ENCODE measurements around the gene ITGB7. TPM values are rescaled to one million over a fixed set of nuclear protein-coding genes. Genes with fewer than 3 reads are reported as not detected.

The ITGB7 gene
- total and polyA plus RNA-seq, 2 donors (not counting 3 experiments of a cell fraction or from before 2014, with no cell fraction given), result 0.17 TPM; not detected in 1

- no peaks in the 10 kb centered on the region for H3K79me2 ChIP-seq (ENCODE audit: control insufficient read depth, insufficient read depth, low read length)
- ChIA-PET POLR2A (no interaction called here), CTCF (interaction anchor here (0.8 to 2.1 kb wide), 6 partner anchors 10 to 142 kb away, joined by 3 to 16 read pairs (median 4); partner anchors contain the start of gene AAAS)
- no peaks in the 10 kb centered on the region for H4K20me1 ChIP-seq (replicated peaks; ENCODE audit: control insufficient read depth, extremely low read depth, insufficient read depth, low read length)
- DNase-seq (ENCODE audit: low read depth, low spot score) (no peak), FAIRE-seq (no peak)
- dilution Hi-C loops (cut with MboI; ENCODE audit: extremely low pct_ligation_motif_present, low sequenced_read_pairs) (no loop called here), intact Hi-C loops (cut with micrococcal nuclease) (no loop called here)
- no peak overlapping the region for H3K4me3 ChIP-seq (replicated peaks in 1 of 3; ENCODE audit: insufficient read depth in 1 of 3, low read depth in 1 of 3, low read length in 3 of 3)
- H2AFZ ChIP-seq (ENCODE audit: low read depth, low read length), result no peak overlapping the region
- peaks cover 0 to 2% of the 10 kb centered on the region in 2 experiments for H3K36me3 ChIP-seq (ENCODE audit: control insufficient read depth in 2 of 2, extremely low read depth in 1 of 2, insufficient read depth in 2 of 2, low read length in 2 of 2)
- no peak overlapping the region for H3K9ac ChIP-seq (replicated peaks; ENCODE audit: extremely low read depth, insufficient read depth, low read length)
- no peaks in the 10 kb centered on the region for H3K9me1 ChIP-seq (replicated peaks; ENCODE audit: control insufficient read depth, extremely low read depth, insufficient read depth, low read length)
- H3K4me2 ChIP-seq (ENCODE audit: insufficient read depth, low read length), result no peak overlapping the region
- TF ChIP-seq EZH2 (IDR thresholded peaks at IDR 0.05; ENCODE audit: borderline replicate concordance, low read depth, low read length, severe bottlenecking) (no peak), MAX (IDR thresholded peaks at IDR 0.05; ENCODE audit: insufficient read depth, insufficient read length) (no peak), MYC (IDR thresholded peaks at IDR 0.05; ENCODE audit: low read depth, low read length) (no peak), POLR2A (IDR thresholded peaks at IDR 0.05; ENCODE audit: low read depth, low read length) (no peak), FOS (IDR thresholded peaks at IDR 0.05; ENCODE audit: borderline replicate concordance, insufficient read depth, low read length) (no peak), CTCF (IDR thresholded peaks at IDR 0.05; ENCODE audit: extremely low read depth in 1 of 2, insufficient read depth in 1 of 2, low read depth in 1 of 2, low read length in 2 of 2) (no peak), POLR2AphosphoS5 (IDR thresholded peaks at IDR 0.05; ENCODE audit: insufficient read depth, low read depth, low read length) (no peak)
- no peak overlapping the region for H3K27ac ChIP-seq (ENCODE audit: insufficient read depth, low read depth, low read length)
- H3K4me1 ChIP-seq (ENCODE audit: control insufficient read depth, extremely low read depth, insufficient read depth, low read length), result no peaks in the 10 kb centered on the region
- no peaks in the 10 kb centered on the region for H3K27me3 ChIP-seq (ENCODE audit: control insufficient read depth in 2 of 2, insufficient read depth in 2 of 2, low read length in 2 of 2)
- H3K9me3 ChIP-seq (replicated peaks; ENCODE audit: control insufficient read depth, insufficient read depth, low read length), result no peaks in the 10 kb centered on the region
- no TSS peak for BruUV-seq (replicated peaks)
These were observed 1.4 kb upstream of the ITGB7 start for GRCh38 chr12:53208435-53208834.

All from endothelial cell of umbilical vein (primary cell).